ENCODE measurements around the gene FZD8.
"Not testable (repeated sequence)": the region's sequence is repeated elsewhere in the genome, so short reads cannot be mapped to it uniquely, and the experiment has no call there.

The FZD8 gene

GRCh38 chr10:35642035-35642792, at the start of gene FZD8:
Gene FZD8 (minus strand): TSS chr10:35642296. CDS start chr10:35641429, 867 bp downstream.
- peak; percentile 92 for ATAC-seq
- peak within 1 kb of the TSS; percentile 93 for H3K4me3 Mint-ChIP-seq
- H3K27me3 Mint-ChIP-seq = peaks cover 25% of the 10 kb centered on the region
- H3K9me3 Mint-ChIP-seq = no peaks in the 10 kb centered on the region
- no peak within 1 kb of the TSS for H3K27ac Mint-ChIP-seq
- no peaks in the 10 kb centered on the region for H3K36me3 Mint-ChIP-seq
- peaks cover 30% of the 10 kb centered on the region for H3K4me1 Mint-ChIP-seq

GRCh38 chr10:35691522-35692236, 49.6 kb upstream of the FZD8 start:
- Mint-ChIP-seq H3K27ac (no peak overlapping the region), H3K36me3 (no peaks in the 10 kb centered on the region), H3K4me3 (no peak overlapping the region), H3K4me1 (no peaks in the 10 kb centered on the region), H3K27me3 (peaks cover 10% of the 10 kb centered on the region), H3K9me3 (no peaks in the 10 kb centered on the region)
- no peak for ATAC-seq

GRCh38 chr10:35690534-35690933, 48.4 kb upstream of the FZD8 start:
- Mint-ChIP-seq H3K4me3 (no peak overlapping the region), H3K36me3 (no peaks in the 10 kb centered on the region), H3K4me1 (no peaks in the 10 kb centered on the region), H3K27me3 (peaks cover 11% of the 10 kb centered on the region), H3K27ac (no peak overlapping the region), H3K9me3 (no peaks in the 10 kb centered on the region)
- ATAC-seq = no peak

- H3K9me3 Mint-ChIP-seq, H3K27ac Mint-ChIP-seq, H3K4me1 Mint-ChIP-seq, H3K4me3 Mint-ChIP-seq, H3K36me3 Mint-ChIP-seq, ATAC-seq: not testable (repeated sequence)
- H3K27me3 Mint-ChIP-seq = peaks cover 29% of the 10 kb centered on the region
These were observed 43.8 kb upstream of the FZD8 start for GRCh38 chr10:35685858-35686257.

GRCh38 chr10:35685402-35685801, 43.3 kb upstream of the FZD8 start:
- Mint-ChIP-seq H3K27ac (no peak overlapping the region), H3K27me3 (peaks cover 29% of the 10 kb centered on the region), H3K9me3 (peaks cover 8% of the 10 kb centered on the region), H3K4me1 (no peaks in the 10 kb centered on the region), H3K36me3 (no peaks in the 10 kb centered on the region), H3K4me3 (no peak overlapping the region)
- ATAC-seq = no peak

GRCh38 chr10:35684586-35684985, 42.5 kb upstream of the FZD8 start:
- Mint-ChIP-seq H3K9me3 (peaks cover 8% of the 10 kb centered on the region), H3K27me3 (peaks cover 29% of the 10 kb centered on the region), H3K36me3 (no peaks in the 10 kb centered on the region), H3K4me3 (no peak overlapping the region), H3K4me1 (no peaks in the 10 kb centered on the region), H3K27ac (no peak overlapping the region)
- ATAC-seq = no peak

GRCh38 chr10:35675846-35676245, 33.8 kb upstream of the FZD8 start:
- Mint-ChIP-seq H3K9me3 (peaks cover 7% of the 10 kb centered on the region), H3K4me1 (no peaks in the 10 kb centered on the region), H3K4me3 (no peak overlapping the region), H3K27me3 (peaks cover 18% of the 10 kb centered on the region), H3K36me3 (no peaks in the 10 kb centered on the region), H3K27ac (no peak overlapping the region)
- no peak for ATAC-seq

- peaks cover 7% of the 10 kb centered on the region for H3K9me3 Mint-ChIP-seq
- H3K27me3 Mint-ChIP-seq = peaks cover 18% of the 10 kb centered on the region
- no peak overlapping the region for H3K27ac Mint-ChIP-seq
- no peak overlapping the region for H3K4me3 Mint-ChIP-seq
- no peak for ATAC-seq
- H3K36me3 Mint-ChIP-seq = no peaks in the 10 kb centered on the region
- no peaks in the 10 kb centered on the region for H3K4me1 Mint-ChIP-seq
These were observed 32.7 kb upstream of the FZD8 start for GRCh38 chr10:35674843-35675242.

GRCh38 chr10:35668865-35669650, 27.0 kb upstream of the FZD8 start:
- no peak for ATAC-seq
- no peak overlapping the region for H3K4me3 Mint-ChIP-seq

GRCh38 chr10:35667971-35668370, 25.9 kb upstream of the FZD8 start:
- no peak overlapping the region for H3K27ac Mint-ChIP-seq
- no peak overlapping the region for H3K4me3 Mint-ChIP-seq
- H3K27me3 Mint-ChIP-seq = peaks cover 10% of the 10 kb centered on the region
- no peaks in the 10 kb centered on the region for H3K36me3 Mint-ChIP-seq
- H3K4me1 Mint-ChIP-seq = no peaks in the 10 kb centered on the region
- H3K9me3 Mint-ChIP-seq = peaks cover 15% of the 10 kb centered on the region
- ATAC-seq = no peak

More at GRCh38 chr10:35668865-35669650, 27.0 kb upstream of the FZD8 start:
- peaks cover 10% of the 10 kb centered on the region for H3K27me3 Mint-ChIP-seq
- peaks cover 15% of the 10 kb centered on the region for H3K9me3 Mint-ChIP-seq
- no peak overlapping the region for H3K27ac Mint-ChIP-seq
- H3K4me1 Mint-ChIP-seq = no peaks in the 10 kb centered on the region
- no peaks in the 10 kb centered on the region for H3K36me3 Mint-ChIP-seq

GRCh38 chr10:35667270-35667889, 25.3 kb upstream of the FZD8 start:
- Mint-ChIP-seq H3K36me3 (no peaks in the 10 kb centered on the region), H3K27ac (no peak overlapping the region), H3K27me3 (peaks cover 8% of the 10 kb centered on the region), H3K9me3 (peaks cover 15% of the 10 kb centered on the region), H3K4me3 (no peak overlapping the region), H3K4me1 (no peaks in the 10 kb centered on the region)
- no peak for ATAC-seq

GRCh38 chr10:35661236-35661635, 19.1 kb upstream of the FZD8 start:
- no peak overlapping the region for H3K4me3 Mint-ChIP-seq
- peaks cover 39% of the 10 kb centered on the region for H3K27me3 Mint-ChIP-seq
- no peak for ATAC-seq
- peaks cover 7% of the 10 kb centered on the region for H3K9me3 Mint-ChIP-seq
- H3K27ac Mint-ChIP-seq = no peak overlapping the region
- H3K4me1 Mint-ChIP-seq = no peaks in the 10 kb centered on the region
- H3K36me3 Mint-ChIP-seq = no peaks in the 10 kb centered on the region

GRCh38 chr10:35659456-35659855, 17.4 kb upstream of the FZD8 start:
- no peak for ATAC-seq
- Mint-ChIP-seq H3K4me1 (no peaks in the 10 kb centered on the region), H3K4me3 (no peak overlapping the region), H3K27me3 (peaks cover 43% of the 10 kb centered on the region), H3K36me3 (no peaks in the 10 kb centered on the region), H3K27ac (no peak overlapping the region), H3K9me3 (peaks cover 7% of the 10 kb centered on the region)

GRCh38 chr10:35657621-35658020, 15.5 kb upstream of the FZD8 start:
- Mint-ChIP-seq H3K9me3 (peaks cover 7% of the 10 kb centered on the region), H3K4me1 (no peaks in the 10 kb centered on the region), H3K4me3 (no peak overlapping the region), H3K27ac (no peak overlapping the region), H3K36me3 (no peaks in the 10 kb centered on the region), H3K27me3 (peaks cover 43% of the 10 kb centered on the region)
- no peak for ATAC-seq

- Mint-ChIP-seq H3K36me3 (no peaks in the 10 kb centered on the region), H3K4me1 (no peaks in the 10 kb centered on the region), H3K9me3 (peaks cover 3% of the 10 kb centered on the region), H3K27ac (no peak overlapping the region), H3K27me3 (peaks cover 11% of the 10 kb centered on the region), H3K4me3 (no peak overlapping the region)
- no peak for ATAC-seq
These were observed 10.7 kb upstream of the FZD8 start for GRCh38 chr10:35652824-35653223.

All from stimulated activated memory B cell treated with anti-CD40 and anti-IgM and Interleukin-4, amounts not matched to agents 10 μg/mL and 1 μg/mL and 100 μg/mL, for 72 hours (primary cell).